ENCODE results near the gene USHBP1. TPM values are rescaled to one million over a fixed set of nuclear protein-coding genes. Genes with fewer than 3 reads are reported as not detected.

Gene USHBP1
- total RNA-seq, 1 donor from 2014 or later: 0.29 TPM

- peak overlapping the region; percentile 76 for H3K27ac Mint-ChIP-seq
- no peak for DNase-seq (ENCODE audit: extremely low spot score, unreplicated experiment)
- H3K36me3 Mint-ChIP-seq: peaks cover 8% of the 10 kb centered on the region
- H3K9me3 Mint-ChIP-seq: no peaks in the 10 kb centered on the region
- no peaks in the 10 kb centered on the region for H3K27me3 Mint-ChIP-seq
- H3K4me3 Mint-ChIP-seq: peak overlapping the region; percentile 56
- H3K4me1 Mint-ChIP-seq (ENCODE audit: unreplicated experiment): peaks cover 27% of the 10 kb centered on the region
- TF ChIP-seq CTCF (conservative IDR thresholded peaks at IDR 0.05): no peak
These were observed 23.6 kb downstream of the USHBP1 start for GRCh38 chr19:17240826-17241399.

GRCh38 chr19:17240062-17240752, 24.3 kb downstream of the USHBP1 start:
- Mint-ChIP-seq H3K27me3 (no peaks in the 10 kb centered on the region), H3K27ac (peak overlapping the region; percentile 76), H3K36me3 (peaks cover 8% of the 10 kb centered on the region), H3K4me1 (ENCODE audit: unreplicated experiment) (peaks cover 27% of the 10 kb centered on the region), H3K4me3 (peak overlapping the region; percentile 67), H3K9me3 (no peaks in the 10 kb centered on the region)
- DNase-seq (ENCODE audit: extremely low spot score, unreplicated experiment): no peak
- no peak for TF ChIP-seq CTCF (conservative IDR thresholded peaks at IDR 0.05)

- Mint-ChIP-seq H3K9me3 (no peaks in the 10 kb centered on the region), H3K36me3 (peaks cover 8% of the 10 kb centered on the region), H3K27me3 (no peaks in the 10 kb centered on the region), H3K4me1 (ENCODE audit: unreplicated experiment) (peaks cover 21% of the 10 kb centered on the region), H3K4me3 (no peak overlapping the region), H3K27ac (peak overlapping the region; percentile 74)
- no peak for TF ChIP-seq CTCF (conservative IDR thresholded peaks at IDR 0.05)
- DNase-seq (ENCODE audit: extremely low spot score, unreplicated experiment): no peak
These were observed 26.5 kb downstream of the USHBP1 start for GRCh38 chr19:17237747-17238706.

- no peaks in the 10 kb centered on the region for H3K27me3 Mint-ChIP-seq
- peaks cover 8% of the 10 kb centered on the region for H3K36me3 Mint-ChIP-seq
- TF ChIP-seq CTCF (conservative IDR thresholded peaks at IDR 0.05): no peak
- peaks cover 17% of the 10 kb centered on the region for H3K4me1 Mint-ChIP-seq (ENCODE audit: unreplicated experiment)
- no peaks in the 10 kb centered on the region for H3K9me3 Mint-ChIP-seq
- no peak overlapping the region for H3K27ac Mint-ChIP-seq
- no peak for DNase-seq (ENCODE audit: extremely low spot score, unreplicated experiment)
- peak overlapping the region; percentile 58 for H3K4me3 Mint-ChIP-seq
These were observed 27.6 kb downstream of the USHBP1 start for GRCh38 chr19:17236811-17237543.
